Adrenal gland (tissue), 12 donors: Measurements from ENCODE around the gene FNIP2. TPM values are rescaled to one million over a fixed set of nuclear protein-coding genes. Genes with fewer than 3 reads are reported as not detected.

Source experiments
- DNase-seq, 7 donors: peaks; one replicate each; pipeline ENCODE4 v3.0.0-alpha.2; 2019 to 2020
- H3K27ac ChIP-seq, 5 donors: fragments of 200-600 bp; sonication (generic) in 4 of 5; 1 replicate in 3 of 5; 2 replicates in 2 of 5; pipeline versions ENCODE4 v1.5.1 to v1.8.0; 2016 to 2020; ENCODE audit warnings: mild to moderate bottlenecking in 1 of 5
- H3K27me3 ChIP-seq: fragments of 200-600 bp; 2 replicates; pipeline ENCODE4 v1.8.0; 2021
- H3K36me3 ChIP-seq, 2 donors: fragments of 200-600 bp; replicated peaks in 1 of 2; 1 replicate in 1 of 2; 2 replicates in 1 of 2; pipeline versions ENCODE4 v1.5.1 to v1.8.0; 2018 to 2022
- H3K4me1 ChIP-seq, 2 donors: fragments of 200-600 bp; replicated peaks in 1 of 2; 1 replicate in 1 of 2; 2 replicates in 1 of 2; pipeline versions ENCODE4 v1.5.1 to v1.8.0; 2018 to 2021
- H3K4me3 ChIP-seq, 4 donors: fragments of 200-600 bp; sonication (generic) in 3 of 4; one replicate each; pipeline ENCODE4 v1.5.1; 2016 to 2018
- H3K9me3 ChIP-seq, 3 donors: fragments of 200-600 bp; sonication (generic) in 1 of 3; replicated peaks in 1 of 3; 1 replicate in 2 of 3; 2 replicates in 1 of 3; pipeline versions ENCODE4 v1.5.1 to v1.8.0; 2016 to 2021
- CTCF ChIP-seq, 6 experiments: fragments of 450-650 bp in 4 of 6; fragments of 200-600 bp in 2 of 6; sonication (generic) in 1 of 6; IDR thresholded peaks; 1 replicate in 5 of 6; 2 replicates in 1 of 6; pipeline versions ENCODE4 v1.5.1 to v1.8.0; 2016 to 2021; ENCODE audit warnings: antibody characterized with exemption in 6 of 6, mild to moderate bottlenecking in 2 of 6, moderate library complexity in 1 of 6
- POLR2A ChIP-seq, 2 donors: fragments of 450-650 bp; IDR thresholded peaks; one replicate each; pipeline ENCODE4 v1.6.1; 2017; ENCODE audit warnings: antibody characterized with exemption in 2 of 2, mild to moderate bottlenecking in 2 of 2, moderate library complexity in 1 of 2
- WGBS, 4 donors: extraction: QIAGEN DNeasy Blood & Tissue Kit in 2 of 4; methylation state at CpG; one replicate each; pipeline versions ENCODE4 v1.1.5 to v1.1.7; 2013 to 2017; 5-methylcytosine and 5-hydroxymethylcytosine counted together
- intact Hi-C, 2 donors: fragments of 100-400 bp; cut with DNase I; formaldehyde crosslinking; loops; one replicate each; pipeline versions ENCODE4 v1.14.1 to v1.15.0; 2022 to 2023
- polyA plus RNA-seq, 3 donors: library from polyadenylated mRNA; stranded (reverse); fragments of 200-250 nt in 2 of 3; fragments of 350-450 nt in 1 of 3; fragmentation: Illumina TruSeq in 1 of 3; extraction: RNeasy Lipid Tissue Mini Kit (QIAGEN cat#74804) in 1 of 3; gene quantifications; one replicate each; pipeline ENCODE4 v1.2.3, GENCODE V29; 2013 to 2014
- total RNA-seq, 9 donors: library from RNA; depleted of rRNA in 4 of 9; stranded (reverse); fragments of >200 nt in 4 of 9; fragments of 120-200 nt in 1 of 9; fragmentation: NEBNext Ultra II Directional in 1 of 9; extraction: Animal tissue kit (Norgen Biotek cat#: 25700) in 1 of 9; gene quantifications; one replicate each; pipeline versions ENCODE4 v1.1.0 to v1.2.4, GENCODE V29; 2013 to 2023
- donor health status: healthy with polysubstance abuse.
- donor health status: Bipolar disorder and iron deficiency.
- donor health status: DM: yes; HTN: yes; CAD: no.
- donor health status: DM: no; HTN: no; CAD: no.
- donor health status: DM: no; HTN: no; CAD: no.
- donor health status: DM: yes; HTN: yes; CAD: no.

Gene FNIP2
- total and polyA plus RNA-seq, 12 donors, result 3.5 to 39.4 (median 27.1) TPM

- 84 to 94% (median 91%) methylated on average over 1 of the region's 1 CpG for WGBS, 4 donors
- intact Hi-C loops, result loop anchor here (10.0 kb wide), 3 partner anchors 317 to 587 kb away; no protein-coding TSS in a partner anchor
- H3K9me3 ChIP-seq, result no peaks in the 10 kb centered on the region
- TF ChIP-seq CTCF (IDR thresholded peaks at IDR 0.05), result no peak
- no peak for TF ChIP-seq POLR2A (IDR thresholded peaks at IDR 0.05)
- no peak for DNase-seq
- H3K36me3 ChIP-seq, result peaks cover 0 to 26% of the 10 kb centered on the region in 2 donors
- no peaks in the 10 kb centered on the region for H3K4me1 ChIP-seq
- no peaks in the 10 kb centered on the region for H3K27me3 ChIP-seq
- H3K27ac ChIP-seq, result no peak overlapping the region
- H3K4me3 ChIP-seq, result no peak overlapping the region
Measured at GRCh38 chr4:158857951-158858350, 89.1 kb downstream of the FNIP2 start.

GRCh38 chr4:158858410-158859199 is 89.8 kb downstream of the FNIP2 start:
- Histone ChIP-seq H3K4me3 (no peak overlapping the region), H3K27me3 (no peaks in the 10 kb centered on the region), H3K36me3 (peaks cover 0 to 31% of the 10 kb centered on the region in 2 donors), H3K9me3 (no peaks in the 10 kb centered on the region), H3K4me1 (no peaks in the 10 kb centered on the region), H3K27ac (no peak overlapping the region)
- WGBS, 4 donors, result 67 to 76% (median 71%) methylated on average over 6 of the region's 6 CpGs
- intact Hi-C loops, result loop anchor here (10.0 kb wide), 3 partner anchors 316 to 586 kb away; no protein-coding TSS in a partner anchor
- DNase-seq, result peak in 1 of 7 donors; percentile 11
- TF ChIP-seq CTCF (IDR thresholded peaks at IDR 0.05) (no peak), POLR2A (IDR thresholded peaks at IDR 0.05) (no peak)

GRCh38 chr4:158859661-158860060 is 90.8 kb downstream of the FNIP2 start:
- peaks cover 0 to 31% of the 10 kb centered on the region in 2 donors for H3K36me3 ChIP-seq

More at GRCh38 chr4:158859661-158860060, 90.8 kb downstream of the FNIP2 start:
- DNase-seq, result no peak
- H3K9me3 ChIP-seq, result no peaks in the 10 kb centered on the region
- no peak overlapping the region for H3K27ac ChIP-seq
- 95 to 98% (median 96%) methylated on average over 4 of the region's 4 CpGs for WGBS, 4 donors
- H3K27me3 ChIP-seq, result no peaks in the 10 kb centered on the region
- intact Hi-C loops, result loop anchor here (10.0 kb wide), 3 partner anchors 315 to 585 kb away; no protein-coding TSS in a partner anchor
- no peaks in the 10 kb centered on the region for H3K4me1 ChIP-seq
- H3K4me3 ChIP-seq, result no peak overlapping the region
- TF ChIP-seq CTCF (IDR thresholded peaks at IDR 0.05), result no peak
- TF ChIP-seq POLR2A (IDR thresholded peaks at IDR 0.05), result no peak
